ENCODE data around the gene ALDOB. TPM values are rescaled to one million over a fixed set of nuclear protein-coding genes. Genes with fewer than 3 reads are reported as not detected.

Gene ALDOB
- total RNA-seq, 1 experiment from 2014 or later, result 1.2 TPM

DNA sequence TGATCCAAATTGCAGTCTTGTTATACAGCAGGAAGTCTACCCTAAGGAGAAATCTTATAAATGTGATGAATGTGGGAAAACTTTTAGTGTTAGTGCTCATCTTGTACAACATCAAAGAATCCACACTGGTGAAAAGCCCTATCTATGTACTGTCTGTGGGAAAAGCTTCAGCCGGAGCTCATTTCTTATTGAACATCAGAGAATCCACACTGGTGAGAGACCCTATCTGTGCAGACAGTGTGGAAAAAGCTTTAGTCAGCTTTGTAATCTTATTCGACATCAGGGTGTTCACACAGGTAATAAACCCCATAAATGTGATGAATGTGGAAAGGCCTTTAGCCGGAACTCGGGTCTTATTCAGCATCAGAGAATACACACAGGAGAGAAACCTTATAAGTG is 26.5 kb downstream of the ALDOB start:
- no peak overlapping the region for H2AFZ ChIP-seq (ENCODE audit: low read depth, low read length, poor library complexity, severe bottlenecking)
- H3K4me1 ChIP-seq (ENCODE audit: control insufficient read depth in 1 of 2, insufficient read depth in 2 of 2, low read length in 2 of 2), result no peaks in the 10 kb centered on the region
- H3K4me3 ChIP-seq (replicated peaks in 1 of 2; ENCODE audit: low read depth in 1 of 2, low read length in 2 of 2), result no peak overlapping the region
- no peaks in the 10 kb centered on the region for H3K79me2 ChIP-seq (ENCODE audit: insufficient read depth, low read length)
- peaks cover 14 to 27% of the 10 kb centered on the region in 2 experiments; a peak in 3 of 4 replicates for H3K9me3 ChIP-seq (ENCODE audit: control insufficient read depth in 1 of 2, insufficient read depth in 1 of 2, low read depth in 1 of 2, low read length in 2 of 2)
- ATAC-seq, result no peak
- RAD21 ChIA-PET (ENCODE audit: low non-redundant PET in 1 of 2, low total read pairs in 2 of 2, uncharacterized antibody in 2 of 2, unreplicated experiment in 2 of 2), result no interaction called here
- H3K27me3 ChIP-seq (ENCODE audit: insufficient read depth, low read length), result no peaks in the 10 kb centered on the region
- CTCF ChIA-PET, result no interaction called here
- TF ChIP-seq ZNF274 (IDR thresholded peaks at IDR 0.05; ENCODE audit: low read depth, low read length) (0 out of 2 replicates have a peak, but pooled peaks have one; percentile 32), TCF7L2 (IDR thresholded peaks at IDR 0.05; ENCODE audit: borderline replicate concordance, extremely low read depth, insufficient read depth, insufficient read length) (no peak), SP1 (IDR thresholded peaks at IDR 0.05; ENCODE audit: low read depth) (no peak), RAD21 (IDR thresholded peaks at IDR 0.05; ENCODE audit: low read depth) (no peak)
- TF ChIP-seq, protein P1, sequence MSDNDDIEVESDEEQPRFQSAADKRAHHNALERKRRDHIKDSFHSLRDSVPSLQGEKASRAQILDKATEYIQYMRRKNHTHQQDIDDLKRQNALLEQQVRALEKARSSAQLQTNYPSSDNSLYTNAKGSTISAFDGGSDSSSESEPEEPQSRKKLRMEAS (IDR thresholded peaks at IDR 0.05), result no peak
- no peaks in the 10 kb centered on the region for H4K20me1 ChIP-seq (ENCODE audit: insufficient read depth)
- no peak overlapping the region for H3K4me2 ChIP-seq (ENCODE audit: low read length)
- H3K36me3 ChIP-seq (ENCODE audit: control insufficient read depth in 1 of 2, insufficient read depth in 2 of 2, low read length in 2 of 2), result peaks cover 31 to 42% of the 10 kb centered on the region in 2 experiments
- no peak overlapping the region for H3K27ac ChIP-seq (ENCODE audit: low read depth, low read length)
- no peak for DNase-seq (ENCODE audit: low read depth, low spot score)
- POLR2A ChIA-PET, result no interaction called here
- no peaks in the 10 kb centered on the region for H3K9me2 ChIP-seq (ENCODE audit: insufficient read depth)
- intact Hi-C loops (cut with micrococcal nuclease), result no loop called here
- H3K9ac ChIP-seq (ENCODE audit: low read length), result no peak overlapping the region
- no TSS peak for BruUV-seq (replicated peaks)

DNA sequence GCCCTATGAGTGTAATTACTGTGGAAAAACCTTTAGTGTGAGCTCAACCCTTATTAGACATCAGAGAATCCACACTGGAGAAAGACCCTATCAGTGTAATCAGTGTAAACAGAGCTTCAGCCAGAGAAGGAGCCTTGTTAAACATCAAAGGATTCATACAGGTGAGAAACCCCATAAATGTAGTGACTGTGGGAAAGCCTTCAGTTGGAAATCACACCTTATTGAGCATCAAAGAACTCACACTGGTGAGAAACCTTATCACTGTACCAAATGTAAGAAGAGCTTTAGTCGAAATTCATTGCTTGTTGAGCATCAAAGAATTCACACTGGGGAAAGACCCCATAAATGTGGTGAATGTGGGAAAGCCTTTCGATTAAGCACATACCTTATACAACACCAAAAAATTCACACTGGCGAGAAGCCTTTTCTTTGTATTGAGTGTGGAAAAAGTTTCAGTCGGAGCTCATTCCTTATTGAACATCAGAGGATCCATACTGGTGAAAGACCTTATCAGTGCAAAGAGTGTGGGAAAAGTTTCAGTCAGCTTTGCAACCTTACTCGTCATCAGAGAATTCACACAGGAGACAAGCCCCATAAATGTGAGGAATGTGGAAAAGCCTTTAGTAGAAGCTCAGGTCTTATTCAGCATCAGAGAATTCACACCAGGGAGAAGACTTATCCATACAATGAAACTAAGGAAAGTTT is 27.0 kb downstream of the ALDOB start:
- no peak overlapping the region for H3K4me2 ChIP-seq (ENCODE audit: low read length)
- no peak overlapping the region for H3K9ac ChIP-seq (ENCODE audit: low read length)
- no peaks in the 10 kb centered on the region for H4K20me1 ChIP-seq (ENCODE audit: insufficient read depth)
- no peak overlapping the region for H2AFZ ChIP-seq (ENCODE audit: low read depth, low read length, poor library complexity, severe bottlenecking)
- no peak overlapping the region for H3K27ac ChIP-seq (ENCODE audit: low read depth, low read length)
- H3K4me3 ChIP-seq (replicated peaks in 1 of 2; ENCODE audit: low read depth in 1 of 2, low read length in 2 of 2), result no peak overlapping the region
- no peaks in the 10 kb centered on the region for H3K27me3 ChIP-seq (ENCODE audit: insufficient read depth, low read length)
- TF ChIP-seq CBX3 (IDR thresholded peaks at IDR 0.05; ENCODE audit: low read depth) (no peak), ZNF274 (IDR thresholded peaks at IDR 0.05; ENCODE audit: low read depth, low read length) (peak; percentile 56), TCF7L2 (IDR thresholded peaks at IDR 0.05; ENCODE audit: borderline replicate concordance, extremely low read depth, insufficient read depth, insufficient read length) (no peak), CEBPB (IDR thresholded peaks at IDR 0.05; ENCODE audit: low read depth) (no peak)
- TF ChIP-seq, protein P2, sequence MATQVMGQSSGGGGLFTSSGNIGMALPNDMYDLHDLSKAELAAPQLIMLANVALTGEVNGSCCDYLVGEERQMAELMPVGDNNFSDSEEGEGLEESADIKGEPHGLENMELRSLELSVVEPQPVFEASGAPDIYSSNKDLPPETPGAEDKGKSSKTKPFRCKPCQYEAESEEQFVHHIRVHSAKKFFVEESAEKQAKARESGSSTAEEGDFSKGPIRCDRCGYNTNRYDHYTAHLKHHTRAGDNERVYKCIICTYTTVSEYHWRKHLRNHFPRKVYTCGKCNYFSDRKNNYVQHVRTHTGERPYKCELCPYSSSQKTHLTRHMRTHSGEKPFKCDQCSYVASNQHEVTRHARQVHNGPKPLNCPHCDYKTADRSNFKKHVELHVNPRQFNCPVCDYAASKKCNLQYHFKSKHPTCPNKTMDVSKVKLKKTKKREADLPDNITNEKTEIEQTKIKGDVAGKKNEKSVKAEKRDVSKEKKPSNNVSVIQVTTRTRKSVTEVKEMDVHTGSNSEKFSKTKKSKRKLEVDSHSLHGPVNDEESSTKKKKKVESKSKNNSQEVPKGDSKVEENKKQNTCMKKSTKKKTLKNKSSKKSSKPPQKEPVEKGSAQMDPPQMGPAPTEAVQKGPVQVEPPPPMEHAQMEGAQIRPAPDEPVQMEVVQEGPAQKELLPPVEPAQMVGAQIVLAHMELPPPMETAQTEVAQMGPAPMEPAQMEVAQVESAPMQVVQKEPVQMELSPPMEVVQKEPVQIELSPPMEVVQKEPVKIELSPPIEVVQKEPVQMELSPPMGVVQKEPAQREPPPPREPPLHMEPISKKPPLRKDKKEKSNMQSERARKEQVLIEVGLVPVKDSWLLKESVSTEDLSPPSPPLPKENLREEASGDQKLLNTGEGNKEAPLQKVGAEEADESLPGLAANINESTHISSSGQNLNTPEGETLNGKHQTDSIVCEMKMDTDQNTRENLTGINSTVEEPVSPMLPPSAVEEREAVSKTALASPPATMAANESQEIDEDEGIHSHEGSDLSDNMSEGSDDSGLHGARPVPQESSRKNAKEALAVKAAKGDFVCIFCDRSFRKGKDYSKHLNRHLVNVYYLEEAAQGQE (IDR thresholded peaks at IDR 0.05; ENCODE audit: low read depth), result no peak
- intact Hi-C loops (cut with micrococcal nuclease), result no loop called here
- H3K9me3 ChIP-seq (ENCODE audit: control insufficient read depth in 1 of 2, insufficient read depth in 1 of 2, low read depth in 1 of 2, low read length in 2 of 2), result peaks cover 14 to 31% of the 10 kb centered on the region in 2 experiments; a peak in 3 of 4 replicates
- no peaks in the 10 kb centered on the region for H3K79me2 ChIP-seq (ENCODE audit: insufficient read depth, low read length)
- H3K36me3 ChIP-seq (ENCODE audit: control insufficient read depth in 1 of 2, insufficient read depth in 2 of 2, low read length in 2 of 2), result peaks cover 35 to 48% of the 10 kb centered on the region in 2 experiments
- no TSS peak for BruUV-seq (replicated peaks)
- ChIA-PET RAD21 (ENCODE audit: low non-redundant PET in 1 of 2, low total read pairs in 2 of 2, uncharacterized antibody in 2 of 2, unreplicated experiment in 2 of 2) (no interaction called here), POLR2A (no interaction called here), CTCF (no interaction called here)
- no peak for ATAC-seq
- no peaks in the 10 kb centered on the region for H3K9me2 ChIP-seq (ENCODE audit: insufficient read depth)
- DNase-seq (ENCODE audit: low read depth, low spot score), result no peak
- H3K4me1 ChIP-seq (ENCODE audit: control insufficient read depth in 1 of 2, insufficient read depth in 2 of 2, low read length in 2 of 2), result no peaks in the 10 kb centered on the region
